ENCODE data around the gene STAT4.

The STAT4 gene

DNA sequence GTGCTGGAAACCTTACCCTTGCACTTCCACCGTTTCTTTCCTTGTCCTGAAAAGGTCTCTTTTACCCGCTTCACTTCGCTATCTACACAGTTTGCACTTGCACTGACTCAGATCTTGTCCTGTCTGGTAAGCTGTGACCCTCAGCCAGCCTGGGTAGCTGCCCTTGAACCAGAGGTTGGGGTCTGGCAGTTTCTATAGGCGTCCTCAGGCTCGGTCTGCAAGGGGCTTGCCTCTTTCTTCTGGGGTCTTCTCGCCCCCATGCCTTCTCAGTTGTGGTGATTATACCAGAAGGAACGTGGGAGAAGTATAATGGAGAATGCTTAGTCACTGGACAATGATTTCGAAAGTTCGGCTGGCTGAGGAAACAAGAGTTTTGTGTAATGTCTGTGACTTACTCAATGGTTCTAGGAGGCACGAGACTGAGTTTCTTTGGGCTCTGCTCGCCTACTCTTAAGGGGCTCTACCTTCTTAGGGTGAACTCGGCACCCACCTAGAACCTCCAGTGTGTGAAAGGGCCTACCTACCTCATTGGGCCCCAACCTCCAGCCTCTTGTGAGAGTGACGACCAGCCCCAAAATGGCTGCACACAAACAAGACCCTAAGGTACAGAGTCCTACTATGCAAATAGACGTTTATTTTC is 129.9 kb downstream of the STAT4 start:
- peak; percentile 59 for ATAC-seq
- no peak for TF ChIP-seq ZC3H10 (CRISPR knock-in tag; IDR thresholded peaks at IDR 0.05)
- no peak for TF ChIP-seq ZNF70 (CRISPR knock-in tag; IDR thresholded peaks at IDR 0.05)
- TF ChIP-seq ZNF8 (CRISPR knock-in tag; IDR thresholded peaks at IDR 0.05), result no peak
- TF ChIP-seq TCF4 (CRISPR knock-in tag; IDR thresholded peaks at IDR 0.05; ENCODE audit: borderline replicate concordance), result no peak
- no peak for TF ChIP-seq ESRRG (CRISPR knock-in tag; IDR thresholded peaks at IDR 0.05)
- TF ChIP-seq ARNTL (CRISPR knock-in tag; IDR thresholded peaks at IDR 0.05; ENCODE audit: borderline replicate concordance, low read depth), result no peak
- no peak for TF ChIP-seq CSRNP3 (CRISPR knock-in tag; IDR thresholded peaks at IDR 0.05)
- no peak for TF ChIP-seq ISL1 (CRISPR knock-in tag; IDR thresholded peaks at IDR 0.05)
- no peak for TF ChIP-seq TOX (CRISPR knock-in tag; IDR thresholded peaks at IDR 0.05; ENCODE audit: borderline replicate concordance)
- TF ChIP-seq BACH2 (CRISPR knock-in tag; IDR thresholded peaks at IDR 0.05; ENCODE audit: borderline replicate concordance), result no peak
- no peak for TF ChIP-seq RARB (CRISPR knock-in tag; IDR thresholded peaks at IDR 0.05)
- TF ChIP-seq, protein P1, sequence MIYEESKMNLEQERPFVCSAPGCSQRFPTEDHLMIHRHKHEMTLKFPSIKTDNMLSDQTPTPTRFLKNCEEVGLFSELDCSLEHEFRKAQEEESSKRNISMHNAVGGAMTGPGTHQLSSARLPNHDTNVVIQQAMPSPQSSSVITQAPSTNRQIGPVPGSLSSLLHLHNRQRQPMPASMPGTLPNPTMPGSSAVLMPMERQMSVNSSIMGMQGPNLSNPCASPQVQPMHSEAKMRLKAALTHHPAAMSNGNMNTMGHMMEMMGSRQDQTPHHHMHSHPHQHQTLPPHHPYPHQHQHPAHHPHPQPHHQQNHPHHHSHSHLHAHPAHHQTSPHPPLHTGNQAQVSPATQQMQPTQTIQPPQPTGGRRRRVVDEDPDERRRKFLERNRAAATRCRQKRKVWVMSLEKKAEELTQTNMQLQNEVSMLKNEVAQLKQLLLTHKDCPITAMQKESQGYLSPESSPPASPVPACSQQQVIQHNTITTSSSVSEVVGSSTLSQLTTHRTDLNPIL (CRISPR knock-in tag; IDR thresholded peaks at IDR 0.05; ENCODE audit: low read depth), result no peak
- TF ChIP-seq CSDC2 (CRISPR knock-in tag; IDR thresholded peaks at IDR 0.05), result no peak
- TF ChIP-seq SNAI2 (CRISPR knock-in tag; IDR thresholded peaks at IDR 0.05), result no peak

DNA sequence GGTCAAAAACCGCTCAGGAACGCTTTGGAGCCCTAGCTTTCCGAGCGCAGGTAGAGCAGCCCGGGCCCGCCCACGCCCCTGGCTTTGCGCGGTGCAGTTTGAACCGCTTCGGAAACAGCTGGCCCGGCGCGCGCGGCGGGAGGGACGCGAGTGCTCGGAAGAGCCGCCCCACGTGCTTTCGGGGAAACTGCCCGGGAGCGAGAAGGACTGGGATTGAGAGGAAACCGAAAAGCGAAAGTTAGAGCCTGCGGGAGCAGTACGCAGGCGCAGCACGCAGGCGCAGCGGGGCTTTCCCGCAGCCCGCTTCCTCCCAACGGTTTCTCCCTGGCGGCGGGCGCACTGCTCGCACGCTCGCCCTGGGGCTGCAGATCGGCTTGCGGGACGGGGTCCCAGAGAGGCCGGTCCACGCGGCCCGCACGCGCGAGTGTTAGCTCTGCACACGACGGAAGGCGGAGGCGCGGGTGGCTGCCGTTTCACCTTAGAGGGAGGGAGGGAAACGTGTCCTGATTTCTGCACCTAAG is 130.5 kb downstream of the STAT4 start:
- peak; percentile 98 for ATAC-seq
- peak; percentile 73 for TF ChIP-seq TSHZ2 (CRISPR knock-in tag; IDR thresholded peaks at IDR 0.05)
- peak; percentile 81 for TF ChIP-seq TCF4 (CRISPR knock-in tag; IDR thresholded peaks at IDR 0.05; ENCODE audit: borderline replicate concordance)
- TF ChIP-seq RARB (CRISPR knock-in tag; IDR thresholded peaks at IDR 0.05), result no peak
- TF ChIP-seq CSDC2 (CRISPR knock-in tag; IDR thresholded peaks at IDR 0.05), result 0 out of 2 replicates have a peak, but pooled peaks have one; percentile 46

DNA sequence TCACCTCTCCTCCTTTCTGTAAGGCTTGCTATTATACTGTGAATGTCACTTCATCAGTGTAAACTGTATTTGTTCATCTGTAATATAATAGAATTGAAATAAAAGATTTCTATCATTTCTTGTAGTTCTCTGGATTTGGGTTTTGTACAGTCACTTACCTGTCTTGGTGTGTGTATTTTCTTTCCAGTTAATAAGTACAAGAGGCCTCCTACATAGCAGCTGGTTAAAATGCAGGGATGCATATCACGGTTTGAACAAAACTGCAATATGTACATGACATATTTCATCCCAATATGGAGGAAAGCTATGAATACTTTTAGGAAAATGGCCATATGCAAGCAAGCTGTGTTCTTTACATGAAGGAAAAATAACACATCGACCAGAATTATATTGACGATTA is 131.4 kb downstream of the STAT4 start:
- TF ChIP-seq ZNF70 (CRISPR knock-in tag; IDR thresholded peaks at IDR 0.05) (no peak), CSDC2 (CRISPR knock-in tag; IDR thresholded peaks at IDR 0.05) (no peak), CSRNP3 (CRISPR knock-in tag; IDR thresholded peaks at IDR 0.05) (no peak), ZFP3 (CRISPR knock-in tag; IDR thresholded peaks at IDR 0.05) (no peak), TOX (CRISPR knock-in tag; IDR thresholded peaks at IDR 0.05; ENCODE audit: borderline replicate concordance) (no peak), ZNF565 (CRISPR knock-in tag; conservative IDR thresholded peaks at IDR 0.05; ENCODE audit: low read depth) (no peak), SNAI2 (CRISPR knock-in tag; IDR thresholded peaks at IDR 0.05) (no peak), GLIS3 (CRISPR knock-in tag; IDR thresholded peaks at IDR 0.05) (no peak), ZNF8 (CRISPR knock-in tag; IDR thresholded peaks at IDR 0.05) (no peak), OSR1 (CRISPR knock-in tag; IDR thresholded peaks at IDR 0.05) (no peak), PPARA (CRISPR knock-in tag; IDR thresholded peaks at IDR 0.05; ENCODE audit: borderline replicate concordance) (no peak), ISL1 (CRISPR knock-in tag; IDR thresholded peaks at IDR 0.05) (no peak), BACH2 (CRISPR knock-in tag; IDR thresholded peaks at IDR 0.05; ENCODE audit: borderline replicate concordance) (no peak), ESRRG (CRISPR knock-in tag; IDR thresholded peaks at IDR 0.05) (no peak)
- TF ChIP-seq, protein P1 (CRISPR knock-in tag; IDR thresholded peaks at IDR 0.05; ENCODE audit: low read depth), result no peak
- ATAC-seq, result no peak

Data from SK-N-SH treated with all-trans-retinoic acid at 6 μM for 48 hours (cell line).